ENCODE results near the gene STAP2.

DNA sequence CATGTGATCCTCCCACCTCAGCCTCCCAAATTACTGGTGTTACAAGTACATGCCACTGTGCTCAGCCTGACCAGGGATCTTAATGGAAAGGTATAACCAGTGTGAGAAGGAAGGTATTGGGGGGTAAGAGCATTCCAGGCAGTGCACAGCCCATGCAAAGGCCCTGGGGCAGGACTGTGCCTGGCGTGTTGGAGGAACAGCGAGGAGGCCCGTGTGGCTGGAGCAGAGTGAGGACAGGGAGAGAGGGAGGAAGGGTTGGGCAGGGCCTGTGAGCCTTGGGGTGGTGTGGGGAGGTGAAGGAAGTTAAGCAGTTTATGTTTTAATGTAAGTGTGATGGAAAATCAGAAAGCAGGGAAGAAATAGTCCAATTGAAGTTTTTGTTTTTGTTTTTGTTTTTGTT lies 38.0 kb downstream of the STAP2 start:
- TF ChIP-seq, protein P1, sequence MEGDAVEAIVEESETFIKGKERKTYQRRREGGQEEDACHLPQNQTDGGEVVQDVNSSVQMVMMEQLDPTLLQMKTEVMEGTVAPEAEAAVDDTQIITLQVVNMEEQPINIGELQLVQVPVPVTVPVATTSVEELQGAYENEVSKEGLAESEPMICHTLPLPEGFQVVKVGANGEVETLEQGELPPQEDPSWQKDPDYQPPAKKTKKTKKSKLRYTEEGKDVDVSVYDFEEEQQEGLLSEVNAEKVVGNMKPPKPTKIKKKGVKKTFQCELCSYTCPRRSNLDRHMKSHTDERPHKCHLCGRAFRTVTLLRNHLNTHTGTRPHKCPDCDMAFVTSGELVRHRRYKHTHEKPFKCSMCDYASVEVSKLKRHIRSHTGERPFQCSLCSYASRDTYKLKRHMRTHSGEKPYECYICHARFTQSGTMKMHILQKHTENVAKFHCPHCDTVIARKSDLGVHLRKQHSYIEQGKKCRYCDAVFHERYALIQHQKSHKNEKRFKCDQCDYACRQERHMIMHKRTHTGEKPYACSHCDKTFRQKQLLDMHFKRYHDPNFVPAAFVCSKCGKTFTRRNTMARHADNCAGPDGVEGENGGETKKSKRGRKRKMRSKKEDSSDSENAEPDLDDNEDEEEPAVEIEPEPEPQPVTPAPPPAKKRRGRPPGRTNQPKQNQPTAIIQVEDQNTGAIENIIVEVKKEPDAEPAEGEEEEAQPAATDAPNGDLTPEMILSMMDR (IDR thresholded peaks at IDR 0.05; ENCODE audit: low read length): no peak
- TF ChIP-seq EZH2 (IDR thresholded peaks at IDR 0.05; ENCODE audit: borderline replicate concordance, low read length): no peak
